PFSK-1 (cell line): ENCODE data around the gene MUC5AC.

Source experiments
- FOXP2 ChIP-seq: optimal IDR thresholded peaks from 2 replicates; pipeline ENCODE3; 2011; ENCODE audit warnings: borderline replicate concordance, control low read depth, inconsistent platforms; ENCODE audit not compliant: insufficient read depth; ENCODE audit errors: extremely low read length, extremely low read depth
- POLR2AphosphoS5 ChIP-seq: IDR thresholded peaks from 2 replicates; pipeline ENCODE4 v1.6.1; 2012; ENCODE audit warnings: low read depth, mild to moderate bottlenecking, control low read depth, low read length, moderate library complexity
- REST ChIP-seq, 2 experiments: IDR thresholded peaks; 2 replicates each; pipeline versions ENCODE4 v1.6.1 to v1.8.0; 2011 to 2012; ENCODE audit warnings: low read depth in 2 of 2, low read length in 2 of 2, control low read depth in 1 of 2, inconsistent platforms in 1 of 2, mild to moderate bottlenecking in 1 of 2, moderate library complexity in 1 of 2; ENCODE audit not compliant: insufficient read depth in 1 of 2
- SIN3A ChIP-seq: IDR thresholded peaks from 2 replicates; pipeline ENCODE4 v1.6.1; 2012; ENCODE audit warnings: mild to moderate bottlenecking, low read length, moderate library complexity, borderline replicate concordance; ENCODE audit not compliant: insufficient read depth
- TAF1 ChIP-seq: IDR thresholded peaks from 2 replicates; pipeline ENCODE4 v1.6.1; 2012; ENCODE audit warnings: low read length, control low read depth, borderline replicate concordance; ENCODE audit not compliant: insufficient read depth

Gene MUC5AC

GRCh38 chr11:1121331-1121812 lies 36.4 kb upstream of the MUC5AC start:
- no peak for TF ChIP-seq FOXP2
- no peak for TF ChIP-seq REST (IDR thresholded peaks at IDR 0.05; ENCODE audit: insufficient read depth in 1 of 2, low read depth in 2 of 2, low read length in 2 of 2)
- no peak for TF ChIP-seq POLR2AphosphoS5
- no peak for TF ChIP-seq SIN3A
- no peak for TF ChIP-seq TAF1

GRCh38 chr11:1121813-1122663 lies 35.7 kb upstream of the MUC5AC start:
- TF ChIP-seq POLR2AphosphoS5 (no peak), SIN3A (no peak), REST (IDR thresholded peaks at IDR 0.05; ENCODE audit: insufficient read depth in 1 of 2, low read depth in 2 of 2, low read length in 2 of 2) (no peak), FOXP2 (no peak)

GRCh38 chr11:1122664-1123002 lies 35.1 kb upstream of the MUC5AC start:
- TF ChIP-seq TAF1: no peak
- no peak for TF ChIP-seq FOXP2
- no peak for TF ChIP-seq REST (IDR thresholded peaks at IDR 0.05; ENCODE audit: insufficient read depth in 1 of 2, low read depth in 2 of 2, low read length in 2 of 2)
- TF ChIP-seq POLR2AphosphoS5: no peak
- TF ChIP-seq SIN3A: no peak

GRCh38 chr11:1123970-1124369 lies 33.8 kb upstream of the MUC5AC start:
- no peak for TF ChIP-seq SIN3A

GRCh38 chr11:1125803-1126202 lies 31.9 kb upstream of the MUC5AC start:
- TF ChIP-seq REST (IDR thresholded peaks at IDR 0.05; ENCODE audit: insufficient read depth in 1 of 2, low read depth in 2 of 2, low read length in 2 of 2) (no peak), SIN3A (no peak), FOXP2 (no peak), POLR2AphosphoS5 (no peak), TAF1 (no peak)
